Astrocyte (in vitro differentiated cells and primary cell): Measurements from ENCODE around the gene INPP4B. TPM values are rescaled to one million over a fixed set of nuclear protein-coding genes. Genes with fewer than 3 reads are reported as not detected.

Experiments
- DNase-seq: peaks from one replicate; pipeline ENCODE4 v3.0.0-alpha.2; 2010; ENCODE audit warnings: low read depth
- FAIRE-seq: peaks from 2 replicates; lab custom pipeline; 2011; peaks lifted over from hg19 to GRCh38; lab: Jason Lieb, UNC
- H2AFZ ChIP-seq: 2 replicates; pipeline ENCODE4 v1.6.0; 2012; ENCODE audit warnings: low read depth, low read length, inconsistent platforms
- H3K27ac ChIP-seq: 2 replicates; pipeline ENCODE4 v1.5.1; 2011; ENCODE audit warnings: low read depth, low read length, inconsistent platforms
- H3K27me3 ChIP-seq: 2 replicates; pipeline ENCODE4 v1.6.0; 2011; ENCODE audit warnings: low read length, inconsistent platforms; ENCODE audit not compliant: insufficient read depth
- H3K36me3 ChIP-seq: 2 replicates; pipeline ENCODE4 v1.5.1; 2011; ENCODE audit warnings: low read length, inconsistent platforms; ENCODE audit not compliant: insufficient read depth
- H3K4me1 ChIP-seq: 2 replicates; pipeline ENCODE4 v1.5.1; 2011; ENCODE audit warnings: low read length, inconsistent platforms; ENCODE audit not compliant: insufficient read depth
- H3K4me2 ChIP-seq: 2 replicates; pipeline ENCODE4 v1.6.0; 2012; ENCODE audit warnings: low read length, inconsistent platforms
- H3K4me3 ChIP-seq: 2 replicates; pipeline ENCODE4 v1.5.1; 2011; ENCODE audit warnings: low read depth, mild to moderate bottlenecking, low read length, inconsistent platforms; ENCODE audit not compliant: insufficient read depth
- H3K79me2 ChIP-seq: 2 replicates; pipeline ENCODE4 v1.6.0; 2012; ENCODE audit warnings: mild to moderate bottlenecking, low read length, inconsistent platforms; ENCODE audit not compliant: insufficient read depth
- H3K9ac ChIP-seq: 2 replicates; pipeline ENCODE4 v1.6.0; 2012; ENCODE audit warnings: mild to moderate bottlenecking, low read length, inconsistent platforms
- H3K9me3 ChIP-seq: 2 replicates; pipeline ENCODE4 v1.5.1; 2012; ENCODE audit warnings: low read depth, mild to moderate bottlenecking, low read length, inconsistent platforms; ENCODE audit not compliant: insufficient read depth
- H4K20me1 ChIP-seq: 2 replicates; pipeline ENCODE4 v1.6.0; 2012; ENCODE audit warnings: low read length, inconsistent platforms; ENCODE audit not compliant: insufficient read depth
- H3K27ac Mint-ChIP-seq: one replicate; pipeline ENCODE4 v1.8.0; 2021; ENCODE audit warnings: mild to moderate bottlenecking, mixed read lengths; ENCODE audit not compliant: unreplicated experiment
- H3K27me3 Mint-ChIP-seq: one replicate; pipeline ENCODE4 v1.8.0; 2021; ENCODE audit warnings: low read depth, mixed read lengths; ENCODE audit not compliant: unreplicated experiment
- H3K36me3 Mint-ChIP-seq: one replicate; pipeline ENCODE4 v1.8.0; 2021; ENCODE audit warnings: low read depth, mixed read lengths; ENCODE audit not compliant: unreplicated experiment
- H3K4me1 Mint-ChIP-seq: one replicate; pipeline ENCODE4 v1.8.0; 2021; ENCODE audit warnings: low read depth, mixed read lengths; ENCODE audit not compliant: unreplicated experiment
- H3K4me3 Mint-ChIP-seq: one replicate; pipeline ENCODE4 v1.8.0; 2021; ENCODE audit warnings: mild to moderate bottlenecking, moderate library complexity, mixed read lengths; ENCODE audit not compliant: unreplicated experiment
- H3K9me3 Mint-ChIP-seq: one replicate; pipeline ENCODE4 v1.8.0; 2021; ENCODE audit warnings: mild to moderate bottlenecking, mixed read lengths; ENCODE audit not compliant: unreplicated experiment
- EZH2 ChIP-seq: IDR thresholded peaks from 2 replicates; pipeline ENCODE4 v1.6.1; 2012; ENCODE audit warnings: mild to moderate bottlenecking, low read length, inconsistent platforms; ENCODE audit not compliant: insufficient read depth
- total RNA-seq: library from RNA; stranded (reverse); gene quantifications from 2 replicates; pipeline ENCODE4 v1.2.1, GENCODE V29; 2021
- TF ChIP-seq, protein P1 (sequence below): IDR thresholded peaks from 2 replicates; pipeline ENCODE4 v1.5.1; 2011; ENCODE audit warnings: low read depth, mild to moderate bottlenecking, inconsistent platforms, low read length, moderate library complexity; ENCODE audit not compliant: insufficient read depth

The INPP4B gene
- total RNA-seq, 1 donor from 2014 or later, result 2.8 TPM

DNA sequence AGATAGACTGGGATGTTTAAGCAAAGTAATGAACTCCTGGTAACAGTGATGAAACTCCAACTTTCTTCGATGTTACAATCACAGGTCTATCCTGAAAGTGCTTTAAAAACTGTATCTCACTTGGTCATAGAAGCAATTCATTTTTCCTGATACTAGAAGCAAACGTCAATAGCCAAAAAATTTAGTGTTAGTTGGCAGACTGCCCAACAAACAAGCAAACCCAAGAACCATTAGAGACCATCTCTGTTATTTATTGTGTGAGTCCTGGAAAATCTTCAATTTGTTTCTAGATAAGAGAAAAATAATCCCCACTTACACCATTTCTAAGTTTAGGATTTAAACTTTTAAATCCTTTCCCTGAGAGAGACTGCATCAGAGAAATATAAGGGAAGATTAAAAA is 553.9 kb downstream of the INPP4B start:
- Histone ChIP-seq H2AFZ (no peak overlapping the region), H3K36me3 (no peaks in the 10 kb centered on the region), H4K20me1 (no peaks in the 10 kb centered on the region), H3K9ac (no peak overlapping the region), H3K27me3 (no peaks in the 10 kb centered on the region), H3K4me3 (no peak overlapping the region), H3K79me2 (no peaks in the 10 kb centered on the region), H3K9me3 (peaks cover 3% of the 10 kb centered on the region), H3K27ac (no peak overlapping the region), H3K4me1 (no peaks in the 10 kb centered on the region), H3K4me2 (no peak overlapping the region)
- H3K27ac Mint-ChIP-seq, result no peak overlapping the region
- no peak for DNase-seq
- no peaks in the 10 kb centered on the region for H3K36me3 Mint-ChIP-seq
- H3K4me1 Mint-ChIP-seq, result no peaks in the 10 kb centered on the region
- no peaks in the 10 kb centered on the region for H3K27me3 Mint-ChIP-seq
- FAIRE-seq, result no peak
- TF ChIP-seq, protein P1, sequence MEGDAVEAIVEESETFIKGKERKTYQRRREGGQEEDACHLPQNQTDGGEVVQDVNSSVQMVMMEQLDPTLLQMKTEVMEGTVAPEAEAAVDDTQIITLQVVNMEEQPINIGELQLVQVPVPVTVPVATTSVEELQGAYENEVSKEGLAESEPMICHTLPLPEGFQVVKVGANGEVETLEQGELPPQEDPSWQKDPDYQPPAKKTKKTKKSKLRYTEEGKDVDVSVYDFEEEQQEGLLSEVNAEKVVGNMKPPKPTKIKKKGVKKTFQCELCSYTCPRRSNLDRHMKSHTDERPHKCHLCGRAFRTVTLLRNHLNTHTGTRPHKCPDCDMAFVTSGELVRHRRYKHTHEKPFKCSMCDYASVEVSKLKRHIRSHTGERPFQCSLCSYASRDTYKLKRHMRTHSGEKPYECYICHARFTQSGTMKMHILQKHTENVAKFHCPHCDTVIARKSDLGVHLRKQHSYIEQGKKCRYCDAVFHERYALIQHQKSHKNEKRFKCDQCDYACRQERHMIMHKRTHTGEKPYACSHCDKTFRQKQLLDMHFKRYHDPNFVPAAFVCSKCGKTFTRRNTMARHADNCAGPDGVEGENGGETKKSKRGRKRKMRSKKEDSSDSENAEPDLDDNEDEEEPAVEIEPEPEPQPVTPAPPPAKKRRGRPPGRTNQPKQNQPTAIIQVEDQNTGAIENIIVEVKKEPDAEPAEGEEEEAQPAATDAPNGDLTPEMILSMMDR, result no peak
- TF ChIP-seq EZH2, result no peak
- H3K9me3 Mint-ChIP-seq, result peaks cover 1% of the 10 kb centered on the region
- H3K4me3 Mint-ChIP-seq, result no peak overlapping the region

DNA sequence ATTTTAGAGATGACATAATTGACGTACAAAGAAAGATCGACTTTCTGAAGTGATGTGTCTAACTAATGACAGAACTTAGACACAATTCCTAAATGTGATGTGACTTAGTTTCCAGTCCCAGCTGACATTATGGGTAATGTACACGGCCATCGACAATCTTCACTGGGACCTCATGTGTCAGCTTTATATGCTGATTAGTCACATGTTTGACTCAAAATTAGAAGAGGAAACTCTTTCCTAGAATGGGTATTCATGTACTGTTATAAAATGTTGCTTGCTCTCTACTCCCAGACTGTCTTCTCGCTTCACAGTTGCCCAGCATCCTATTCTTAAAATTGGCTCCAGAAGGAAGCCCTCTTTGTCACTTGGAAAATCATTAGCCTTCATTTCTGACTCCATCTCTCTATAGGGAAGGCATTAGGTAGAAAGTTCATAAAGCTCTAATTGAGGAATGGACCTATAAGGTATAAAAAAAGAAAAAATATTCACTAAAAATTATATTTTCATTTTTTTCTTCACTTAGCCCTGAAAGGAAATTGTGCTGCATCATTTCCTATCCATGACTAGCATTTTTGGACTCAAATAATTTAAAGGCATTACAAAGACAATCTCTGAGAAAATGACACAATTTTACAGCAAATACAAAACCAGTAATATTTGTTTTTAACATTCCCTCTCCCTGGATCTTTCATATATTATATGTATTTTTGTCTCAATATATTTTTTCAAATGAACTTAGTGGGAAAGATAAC is 554.6 kb downstream of the INPP4B start:
- Histone ChIP-seq H3K27ac (no peak overlapping the region), H3K9me3 (peaks cover 3% of the 10 kb centered on the region), H2AFZ (no peak overlapping the region), H3K4me1 (no peaks in the 10 kb centered on the region), H3K27me3 (no peaks in the 10 kb centered on the region), H3K79me2 (no peaks in the 10 kb centered on the region), H3K4me2 (no peak overlapping the region), H3K36me3 (no peaks in the 10 kb centered on the region), H4K20me1 (no peaks in the 10 kb centered on the region), H3K9ac (no peak overlapping the region), H3K4me3 (no peak overlapping the region)
- Mint-ChIP-seq H3K27ac (no peak overlapping the region), H3K4me3 (no peak overlapping the region), H3K36me3 (no peaks in the 10 kb centered on the region), H3K9me3 (peaks cover 1% of the 10 kb centered on the region), H3K4me1 (no peaks in the 10 kb centered on the region), H3K27me3 (no peaks in the 10 kb centered on the region)
- DNase-seq (no peak), FAIRE-seq (no peak)
- TF ChIP-seq, protein P1, result no peak
- TF ChIP-seq EZH2, result no peak

DNA sequence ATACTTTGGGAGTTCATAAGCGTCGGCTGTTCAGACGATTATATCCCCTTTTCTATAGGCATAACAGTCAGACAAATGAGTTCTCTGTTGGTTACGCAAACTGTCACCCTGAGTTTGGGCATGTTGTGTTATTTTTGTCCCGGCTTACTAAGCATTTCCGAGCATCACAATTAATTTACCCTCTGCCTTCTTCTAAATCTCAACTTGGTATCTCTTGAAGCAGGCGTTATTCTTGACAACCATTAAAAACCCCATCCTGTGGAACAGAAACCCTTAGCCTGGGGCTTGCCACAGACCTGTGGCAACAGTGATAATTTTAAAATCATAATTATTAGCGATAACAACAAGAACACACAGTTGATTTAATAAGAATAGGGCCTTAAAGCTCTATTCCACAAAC is 558.7 kb downstream of the INPP4B start:
- H4K20me1 ChIP-seq, result no peaks in the 10 kb centered on the region
- H3K27ac ChIP-seq, result no peak overlapping the region
- H3K4me1 ChIP-seq, result no peaks in the 10 kb centered on the region
- no peaks in the 10 kb centered on the region for H3K36me3 ChIP-seq
- no peaks in the 10 kb centered on the region for H3K4me1 Mint-ChIP-seq
- DNase-seq (no peak), FAIRE-seq (no peak)
- H2AFZ ChIP-seq, result no peak overlapping the region
- H3K9me3 Mint-ChIP-seq, result peaks cover 1% of the 10 kb centered on the region
- no peaks in the 10 kb centered on the region for H3K79me2 ChIP-seq
- H3K4me3 ChIP-seq, result no peak overlapping the region
- H3K36me3 Mint-ChIP-seq, result no peaks in the 10 kb centered on the region
- no peak overlapping the region for H3K27ac Mint-ChIP-seq
- TF ChIP-seq EZH2, result no peak
- TF ChIP-seq, protein P1, result no peak
- no peaks in the 10 kb centered on the region for H3K27me3 Mint-ChIP-seq
- H3K9me3 ChIP-seq, result peaks cover 3% of the 10 kb centered on the region
- no peak overlapping the region for H3K4me2 ChIP-seq
- no peak overlapping the region for H3K4me3 Mint-ChIP-seq
- no peak overlapping the region for H3K9ac ChIP-seq
- H3K27me3 ChIP-seq, result no peaks in the 10 kb centered on the region
